ENCODE data around the gene UBTFL1.
"Not testable (repeated sequence)": the region's sequence is repeated elsewhere in the genome, so short reads cannot be mapped to it uniquely, and the experiment has no call there.

- TF ChIP-seq JUND (IDR thresholded peaks at IDR 0.05; ENCODE audit: low read length); RAD21 (IDR thresholded peaks at IDR 0.05 in 1 of 2, conservative IDR thresholded peaks at IDR 0.05 in 1 of 2; ENCODE audit: low read depth in 2 of 2, low read length in 2 of 2); MAX (IDR thresholded peaks at IDR 0.05); JUN (IDR thresholded peaks at IDR 0.05; ENCODE audit: low read depth, low read length); POLR2A (IDR thresholded peaks at IDR 0.05; ENCODE audit: control extremely low read depth in 1 of 2, low read depth in 2 of 2, low read length in 2 of 2); ZNF274 (IDR thresholded peaks at IDR 0.05; ENCODE audit: borderline replicate concordance, extremely low read depth, low read length); TAF7 (optimal IDR thresholded peaks at IDR 0.05; ENCODE audit: borderline replicate concordance, low read depth, low read length): not testable (repeated sequence)
- TF ChIP-seq, protein P1, sequence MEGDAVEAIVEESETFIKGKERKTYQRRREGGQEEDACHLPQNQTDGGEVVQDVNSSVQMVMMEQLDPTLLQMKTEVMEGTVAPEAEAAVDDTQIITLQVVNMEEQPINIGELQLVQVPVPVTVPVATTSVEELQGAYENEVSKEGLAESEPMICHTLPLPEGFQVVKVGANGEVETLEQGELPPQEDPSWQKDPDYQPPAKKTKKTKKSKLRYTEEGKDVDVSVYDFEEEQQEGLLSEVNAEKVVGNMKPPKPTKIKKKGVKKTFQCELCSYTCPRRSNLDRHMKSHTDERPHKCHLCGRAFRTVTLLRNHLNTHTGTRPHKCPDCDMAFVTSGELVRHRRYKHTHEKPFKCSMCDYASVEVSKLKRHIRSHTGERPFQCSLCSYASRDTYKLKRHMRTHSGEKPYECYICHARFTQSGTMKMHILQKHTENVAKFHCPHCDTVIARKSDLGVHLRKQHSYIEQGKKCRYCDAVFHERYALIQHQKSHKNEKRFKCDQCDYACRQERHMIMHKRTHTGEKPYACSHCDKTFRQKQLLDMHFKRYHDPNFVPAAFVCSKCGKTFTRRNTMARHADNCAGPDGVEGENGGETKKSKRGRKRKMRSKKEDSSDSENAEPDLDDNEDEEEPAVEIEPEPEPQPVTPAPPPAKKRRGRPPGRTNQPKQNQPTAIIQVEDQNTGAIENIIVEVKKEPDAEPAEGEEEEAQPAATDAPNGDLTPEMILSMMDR (IDR thresholded peaks at IDR 0.05; ENCODE audit: control extremely low read depth in 1 of 3, insufficient read depth in 1 of 3, low read depth in 1 of 3, low read length in 3 of 3), result not testable (repeated sequence)
Measured at GRCh38 chr11:90095230-90095924, 9.6 kb downstream of the UBTFL1 start.
